ENCODE data around the gene MB21D2.

DNA sequence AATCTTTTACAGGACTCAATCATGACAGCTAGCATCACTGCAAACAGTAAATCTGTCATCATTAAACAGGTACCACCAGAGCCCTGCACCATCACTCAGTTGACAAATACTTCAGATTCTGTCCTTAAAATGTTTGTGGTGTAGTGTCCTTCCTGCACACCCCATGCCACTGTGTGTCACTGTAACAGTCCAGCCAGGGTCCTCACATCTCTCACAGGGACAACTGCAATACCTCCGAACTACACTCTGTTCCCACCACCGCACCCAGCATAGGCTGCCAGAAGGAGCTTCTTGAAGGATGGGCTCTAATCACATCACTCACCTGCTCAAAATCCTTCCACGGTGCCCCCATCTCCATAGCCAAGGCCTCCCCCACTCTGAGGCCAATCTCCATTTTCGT is 100.2 kb downstream of the MB21D2 start:
- no peak for TF ChIP-seq EZH2 (IDR thresholded peaks at IDR 0.05; ENCODE audit: low read length, unreplicated experiment)
- TF ChIP-seq, protein P1, sequence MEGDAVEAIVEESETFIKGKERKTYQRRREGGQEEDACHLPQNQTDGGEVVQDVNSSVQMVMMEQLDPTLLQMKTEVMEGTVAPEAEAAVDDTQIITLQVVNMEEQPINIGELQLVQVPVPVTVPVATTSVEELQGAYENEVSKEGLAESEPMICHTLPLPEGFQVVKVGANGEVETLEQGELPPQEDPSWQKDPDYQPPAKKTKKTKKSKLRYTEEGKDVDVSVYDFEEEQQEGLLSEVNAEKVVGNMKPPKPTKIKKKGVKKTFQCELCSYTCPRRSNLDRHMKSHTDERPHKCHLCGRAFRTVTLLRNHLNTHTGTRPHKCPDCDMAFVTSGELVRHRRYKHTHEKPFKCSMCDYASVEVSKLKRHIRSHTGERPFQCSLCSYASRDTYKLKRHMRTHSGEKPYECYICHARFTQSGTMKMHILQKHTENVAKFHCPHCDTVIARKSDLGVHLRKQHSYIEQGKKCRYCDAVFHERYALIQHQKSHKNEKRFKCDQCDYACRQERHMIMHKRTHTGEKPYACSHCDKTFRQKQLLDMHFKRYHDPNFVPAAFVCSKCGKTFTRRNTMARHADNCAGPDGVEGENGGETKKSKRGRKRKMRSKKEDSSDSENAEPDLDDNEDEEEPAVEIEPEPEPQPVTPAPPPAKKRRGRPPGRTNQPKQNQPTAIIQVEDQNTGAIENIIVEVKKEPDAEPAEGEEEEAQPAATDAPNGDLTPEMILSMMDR (conservative IDR thresholded peaks at IDR 0.05; ENCODE audit: low read depth, low read length), result no peak
